Chondrocyte (in vitro differentiated cells): Measurements from ENCODE around the gene ZNF584. TPM values are rescaled to one million over a fixed set of nuclear protein-coding genes. Genes with fewer than 3 reads are reported as not detected.
A peak's percentile ranks its signal among the peaks of the same experiment; 100 is the strongest.

Experiments used
- DNase-seq: peaks from one replicate; pipeline ENCODE4 v3.0.0; 2021; ENCODE audit warnings: mixed read lengths, low spot score
- H3K27ac Mint-ChIP-seq: one replicate; pipeline ENCODE4 v1.8.0; 2021; ENCODE audit warnings: mild to moderate bottlenecking, moderate library complexity, mixed read lengths; ENCODE audit not compliant: unreplicated experiment
- H3K27me3 Mint-ChIP-seq: 2 replicates; pipeline ENCODE4 v1.8.0; 2021; ENCODE audit warnings: low read depth, mixed read lengths
- H3K36me3 Mint-ChIP-seq: 2 replicates; pipeline ENCODE4 v1.8.0; 2021; ENCODE audit warnings: low read depth, mixed read lengths
- H3K4me1 Mint-ChIP-seq: 2 replicates; pipeline ENCODE4 v1.8.0; 2021; ENCODE audit warnings: low read depth, mild to moderate bottlenecking, mixed read lengths
- H3K4me3 Mint-ChIP-seq: one replicate; pipeline ENCODE4 v1.8.0; 2021; ENCODE audit warnings: mild to moderate bottlenecking, moderate library complexity, mixed read lengths; ENCODE audit not compliant: unreplicated experiment
- H3K9me3 Mint-ChIP-seq: 2 replicates; pipeline ENCODE4 v1.8.0; 2021; ENCODE audit warnings: low read depth, mixed read lengths
- CTCF ChIP-seq: fragments of 200-600 bp; sonication (generic); IDR thresholded peaks from 2 replicates; pipeline ENCODE4 v1.5.0; 2021; ENCODE audit warnings: antibody characterized with exemption, mild to moderate bottlenecking, moderate library complexity
- total RNA-seq: library from RNA; stranded (reverse); gene quantifications from 3 replicates; pipeline ENCODE4 v1.2.1, GENCODE V29; 2021

The ZNF584 gene
- total RNA-seq, 1 donor from 2014 or later: 10.2 TPM

DNA sequence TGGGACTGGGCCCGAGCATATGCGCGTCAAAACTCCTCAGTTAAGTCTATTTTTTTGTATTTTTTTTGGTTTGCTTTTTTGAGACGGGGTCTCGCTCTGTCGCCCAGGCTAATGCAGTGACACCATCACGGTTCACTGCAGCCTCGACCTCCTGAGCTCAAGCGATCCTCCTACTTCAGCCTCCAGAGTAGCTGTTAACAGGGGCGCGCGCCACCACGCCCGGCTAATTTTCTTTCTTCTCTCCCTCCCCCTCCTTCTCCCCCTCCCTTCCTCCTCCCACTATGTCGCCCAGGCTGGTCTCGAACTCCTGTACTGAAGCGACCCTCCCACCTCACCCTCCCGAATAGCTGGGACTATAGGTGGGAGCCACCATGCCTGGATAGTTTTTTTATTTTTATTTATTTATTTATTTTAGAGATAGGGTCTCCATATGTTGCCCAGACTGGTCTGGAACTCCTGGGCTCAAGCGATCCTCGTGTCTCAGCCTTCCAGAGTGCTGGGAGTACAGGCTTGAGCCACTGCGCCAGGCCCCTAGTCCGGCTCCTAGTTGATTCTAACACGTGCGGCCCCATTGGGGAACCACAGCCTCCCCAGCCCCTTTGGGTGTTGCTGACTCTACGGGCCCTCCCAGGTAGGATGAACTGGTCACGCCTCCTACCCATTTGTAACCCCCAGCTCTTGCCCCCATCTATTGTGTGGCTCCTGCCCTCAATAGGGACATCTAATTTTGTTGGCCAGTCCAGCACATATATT lies 26.8 kb upstream of the ZNF584 start:
- no peaks in the 10 kb centered on the region for H3K9me3 Mint-ChIP-seq
- no peaks in the 10 kb centered on the region for H3K36me3 Mint-ChIP-seq
- no peak for TF ChIP-seq CTCF
- no peaks in the 10 kb centered on the region for H3K27me3 Mint-ChIP-seq
- peak overlapping the region; percentile 96 for H3K27ac Mint-ChIP-seq
- peaks cover 31% of the 10 kb centered on the region for H3K4me1 Mint-ChIP-seq
- H3K4me3 Mint-ChIP-seq: peak overlapping the region; percentile 90
- no peak for DNase-seq

GRCh38 chr19:58382997-58383603 lies 25.3 kb upstream of the ZNF584 start:
- no peaks in the 10 kb centered on the region for H3K27me3 Mint-ChIP-seq
- peaks cover 42% of the 10 kb centered on the region for H3K4me1 Mint-ChIP-seq
- no peak for DNase-seq
- no peak for TF ChIP-seq CTCF
- peaks cover 3% of the 10 kb centered on the region for H3K36me3 Mint-ChIP-seq
- no peak overlapping the region for H3K4me3 Mint-ChIP-seq
- H3K9me3 Mint-ChIP-seq: no peaks in the 10 kb centered on the region
- H3K27ac Mint-ChIP-seq: no peak overlapping the region

- peaks cover 9% of the 10 kb centered on the region for H3K36me3 Mint-ChIP-seq
- peak overlapping the region; percentile 97 for H3K27ac Mint-ChIP-seq
- no peak for TF ChIP-seq CTCF
- H3K27me3 Mint-ChIP-seq: no peaks in the 10 kb centered on the region
- no peak for DNase-seq
- H3K9me3 Mint-ChIP-seq: no peaks in the 10 kb centered on the region
- H3K4me1 Mint-ChIP-seq: peaks cover 44% of the 10 kb centered on the region
- peak overlapping the region; percentile 95 for H3K4me3 Mint-ChIP-seq
Measured at GRCh38 chr19:58385313-58385890, 23.0 kb upstream of the ZNF584 start.

GRCh38 chr19:58385891-58386575 lies 22.4 kb upstream of the ZNF584 start:
- no peak for TF ChIP-seq CTCF
- Mint-ChIP-seq H3K27me3 (no peaks in the 10 kb centered on the region), H3K9me3 (no peaks in the 10 kb centered on the region), H3K4me3 (peak overlapping the region; percentile 95), H3K36me3 (peaks cover 13% of the 10 kb centered on the region), H3K4me1 (peaks cover 44% of the 10 kb centered on the region), H3K27ac (peak overlapping the region; percentile 97)
- DNase-seq: no peak
